T-helper 1 cell treated with Interleukin-12 subunit alpha and Interleukin-12 subunit beta and Interleukin-4 antibody, amounts not matched to agents 30 μg/mL and 1 μg/mL, for 36 hours (primary cell): ENCODE measurements around the gene C16orf82.
"Not testable (repeated sequence)": the region's sequence is repeated elsewhere in the genome, so short reads cannot be mapped to it uniquely, and the experiment has no call there.

ENCODE experiments used
- H3K27ac Mint-ChIP-seq: one replicate; pipeline ENCODE4 v1.8.0; 2021; ENCODE audit warnings: mild to moderate bottlenecking, mixed read lengths
- H3K27me3 Mint-ChIP-seq: one replicate; pipeline ENCODE4 v1.8.0; 2021; ENCODE audit warnings: low read depth, mixed read lengths
- H3K36me3 Mint-ChIP-seq: one replicate; pipeline ENCODE4 v1.8.0; 2021; ENCODE audit warnings: low read depth, mixed read lengths
- H3K4me1 Mint-ChIP-seq: one replicate; pipeline ENCODE4 v1.8.0; 2021; ENCODE audit warnings: low read depth, mixed read lengths
- H3K4me3 Mint-ChIP-seq: one replicate; pipeline ENCODE4 v1.8.0; 2021; ENCODE audit warnings: mild to moderate bottlenecking, moderate library complexity, mixed read lengths
- H3K9me3 Mint-ChIP-seq: one replicate; pipeline ENCODE4 v1.8.0; 2021; ENCODE audit warnings: mixed read lengths

C16orf82 gene

DNA sequence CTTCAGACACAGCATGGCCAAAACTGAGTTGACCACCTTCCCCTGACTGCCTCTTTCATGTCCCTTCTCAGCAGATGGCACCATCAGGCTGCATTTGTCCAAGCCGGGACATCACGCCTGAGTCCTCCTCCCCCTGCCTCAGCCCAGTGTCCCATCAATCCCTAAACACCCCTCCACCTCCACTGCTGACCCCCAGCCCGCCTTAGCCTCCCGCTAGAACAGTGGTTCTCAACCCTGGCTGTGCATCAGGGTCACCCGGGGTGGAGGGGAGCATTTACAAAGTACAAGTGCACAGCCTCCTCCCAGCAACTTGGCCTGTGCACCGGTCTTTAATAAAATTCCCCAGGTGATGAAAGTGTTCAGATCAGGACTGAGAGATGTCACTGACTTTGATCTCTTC, 4.0 kb downstream of the C16orf82 start:
- Mint-ChIP-seq H3K27ac (no peak overlapping the region), H3K9me3 (no peaks in the 10 kb centered on the region)

DNA sequence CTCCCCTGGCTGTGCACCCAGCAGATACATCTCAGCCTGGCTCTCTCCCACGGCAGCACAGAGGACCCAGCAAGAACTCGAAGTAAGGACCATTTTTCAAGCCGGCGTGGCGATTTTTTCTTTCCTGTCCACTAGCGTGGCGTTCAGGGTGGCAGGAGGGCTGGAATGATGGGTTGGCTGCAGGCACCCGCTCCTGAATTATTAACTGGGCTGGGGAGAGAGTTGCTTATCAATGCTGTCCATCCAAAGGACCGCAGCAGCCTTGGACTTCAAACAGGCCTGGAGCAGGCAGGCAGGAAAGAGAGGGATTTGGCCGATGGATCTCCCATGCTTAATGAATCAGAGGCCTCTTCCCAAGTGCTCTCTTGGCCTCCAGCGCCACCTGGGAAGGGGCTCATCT, 7.0 kb downstream of the C16orf82 start:
- H3K4me1 Mint-ChIP-seq: no peaks in the 10 kb centered on the region

More for the DNA sequence above, 4.0 kb downstream of the C16orf82 start:
- no peaks in the 10 kb centered on the region for H3K36me3 Mint-ChIP-seq
- peaks cover 3% of the 10 kb centered on the region for H3K27me3 Mint-ChIP-seq
- no peak overlapping the region for H3K4me3 Mint-ChIP-seq
- no peaks in the 10 kb centered on the region for H3K4me1 Mint-ChIP-seq

GRCh38 chr16:27080895-27081294, 14.2 kb downstream of the C16orf82 start:
- H3K27ac Mint-ChIP-seq: no peak overlapping the region
- no peak overlapping the region for H3K4me3 Mint-ChIP-seq
- no peaks in the 10 kb centered on the region for H3K4me1 Mint-ChIP-seq
- no peaks in the 10 kb centered on the region for H3K36me3 Mint-ChIP-seq
- no peaks in the 10 kb centered on the region for H3K9me3 Mint-ChIP-seq
- H3K27me3 Mint-ChIP-seq: no peaks in the 10 kb centered on the region

More for the DNA sequence above, 7.0 kb downstream of the C16orf82 start:
- Mint-ChIP-seq H3K9me3 (no peaks in the 10 kb centered on the region), H3K36me3 (no peaks in the 10 kb centered on the region), H3K27ac (no peak overlapping the region), H3K4me3 (no peak overlapping the region), H3K27me3 (no peaks in the 10 kb centered on the region)

GRCh38 chr16:27083861-27084261, 17.1 kb downstream of the C16orf82 start:
- Mint-ChIP-seq H3K36me3 (no peaks in the 10 kb centered on the region), H3K27me3 (no peaks in the 10 kb centered on the region), H3K9me3 (no peaks in the 10 kb centered on the region), H3K27ac (no peak overlapping the region), H3K4me1 (no peaks in the 10 kb centered on the region), H3K4me3 (no peak overlapping the region)

DNA sequence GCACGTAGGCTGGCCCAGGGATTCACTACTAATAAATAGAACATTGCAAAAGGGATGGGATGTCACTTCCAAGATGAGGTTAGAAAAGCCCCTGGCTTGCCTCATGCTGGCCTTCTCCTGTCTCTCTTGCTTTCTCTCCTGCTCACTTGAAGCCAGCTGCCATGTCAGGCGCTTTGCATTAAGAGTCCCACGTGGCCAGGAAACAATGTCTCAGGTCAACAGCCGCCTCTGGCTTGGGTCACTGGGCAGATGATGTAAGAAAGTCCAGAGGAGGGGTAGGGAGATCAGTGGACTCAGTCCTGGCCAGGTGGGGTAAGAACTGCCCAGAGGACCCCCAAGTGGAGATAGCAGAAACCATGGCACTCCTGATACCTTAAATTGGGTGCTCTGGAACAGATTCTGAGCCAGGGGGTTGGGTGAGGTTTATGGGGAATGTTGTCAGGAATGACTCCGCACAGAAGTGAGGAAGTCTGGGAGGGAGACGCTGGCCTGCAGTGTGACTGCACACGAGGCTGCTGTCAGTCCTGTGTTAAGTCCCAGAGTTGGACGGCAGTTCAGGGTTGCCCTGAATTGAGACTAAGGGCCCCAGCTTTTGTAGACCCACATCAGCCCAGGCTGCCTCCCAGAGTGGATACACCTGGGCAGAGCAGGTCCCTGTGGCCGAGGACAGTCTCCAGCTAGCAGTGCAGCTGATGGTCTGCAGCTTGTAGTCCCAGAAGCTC, 17.7 kb downstream of the C16orf82 start:
- Mint-ChIP-seq H3K4me1 (no peaks in the 10 kb centered on the region), H3K27ac (no peak overlapping the region), H3K27me3 (peaks cover 3% of the 10 kb centered on the region), H3K4me3 (no peak overlapping the region), H3K36me3 (no peaks in the 10 kb centered on the region), H3K9me3 (no peaks in the 10 kb centered on the region)

GRCh38 chr16:27085182-27085581, 18.5 kb downstream of the C16orf82 start:
- peaks cover 3% of the 10 kb centered on the region for H3K27me3 Mint-ChIP-seq
- H3K4me3 Mint-ChIP-seq: no peak overlapping the region
- H3K4me1 Mint-ChIP-seq: no peaks in the 10 kb centered on the region
- H3K36me3 Mint-ChIP-seq: no peaks in the 10 kb centered on the region
- no peaks in the 10 kb centered on the region for H3K9me3 Mint-ChIP-seq
- H3K27ac Mint-ChIP-seq: no peak overlapping the region

DNA sequence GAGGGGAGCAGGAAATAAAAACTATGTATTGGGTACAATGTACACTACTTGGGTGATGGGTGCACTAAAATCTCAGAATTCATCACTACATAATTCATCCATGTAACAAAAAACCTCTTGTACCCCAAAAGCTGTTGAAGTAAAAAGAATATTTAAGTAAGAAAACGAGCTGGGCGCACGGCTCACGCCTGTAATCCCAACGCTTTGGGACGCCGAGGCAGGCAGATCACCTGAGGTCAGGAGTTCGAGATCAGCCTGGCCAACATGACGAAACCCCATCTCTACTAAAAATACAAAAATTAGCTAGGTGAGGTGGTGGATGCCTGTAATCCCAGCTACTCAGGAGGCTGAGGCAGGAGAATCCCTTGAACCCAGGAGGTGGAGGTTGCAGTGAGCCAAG, 19.3 kb downstream of the C16orf82 start:
- H3K4me1 Mint-ChIP-seq, H3K36me3 Mint-ChIP-seq, H3K4me3 Mint-ChIP-seq, H3K27ac Mint-ChIP-seq, H3K9me3 Mint-ChIP-seq, H3K27me3 Mint-ChIP-seq: not testable (repeated sequence)

- H3K27me3 Mint-ChIP-seq: peaks cover 25% of the 10 kb centered on the region
- no peak overlapping the region for H3K4me3 Mint-ChIP-seq
- no peaks in the 10 kb centered on the region for H3K4me1 Mint-ChIP-seq
- no peaks in the 10 kb centered on the region for H3K36me3 Mint-ChIP-seq
- no peak overlapping the region for H3K27ac Mint-ChIP-seq
- no peaks in the 10 kb centered on the region for H3K9me3 Mint-ChIP-seq
Measured at GRCh38 chr16:27088216-27088615, 21.5 kb downstream of the C16orf82 start.

- no peaks in the 10 kb centered on the region for H3K36me3 Mint-ChIP-seq
- no peak overlapping the region for H3K27ac Mint-ChIP-seq
- H3K4me1 Mint-ChIP-seq: no peaks in the 10 kb centered on the region
- no peaks in the 10 kb centered on the region for H3K9me3 Mint-ChIP-seq
- no peak overlapping the region for H3K4me3 Mint-ChIP-seq
- peaks cover 38% of the 10 kb centered on the region for H3K27me3 Mint-ChIP-seq
Measured at GRCh38 chr16:27096375-27096774, 29.6 kb downstream of the C16orf82 start.

DNA sequence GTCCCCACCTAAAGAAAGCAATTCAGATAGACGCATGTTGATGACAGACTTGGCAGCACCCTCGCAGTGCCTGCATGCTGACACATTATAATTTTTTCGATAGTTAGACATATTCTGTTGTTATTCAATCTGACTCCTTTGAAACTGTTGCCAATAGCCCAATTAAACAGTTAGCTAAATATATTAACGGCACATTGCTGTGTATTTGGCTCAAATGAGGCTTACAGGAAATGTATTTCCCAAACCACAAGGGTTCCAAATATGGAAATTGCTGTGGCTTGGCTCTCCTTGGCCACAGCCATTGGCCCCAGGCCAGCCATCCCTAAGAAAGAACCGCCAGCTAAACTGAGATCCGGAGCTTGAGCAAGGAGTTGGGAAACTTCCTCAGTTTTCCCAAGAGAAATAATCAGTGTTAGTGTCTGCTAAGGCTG, 31.1 kb downstream of the C16orf82 start:
- no peak overlapping the region for H3K27ac Mint-ChIP-seq
- no peaks in the 10 kb centered on the region for H3K36me3 Mint-ChIP-seq
- H3K27me3 Mint-ChIP-seq: peaks cover 29% of the 10 kb centered on the region
- H3K4me3 Mint-ChIP-seq: no peak overlapping the region
- H3K9me3 Mint-ChIP-seq: no peaks in the 10 kb centered on the region
- no peaks in the 10 kb centered on the region for H3K4me1 Mint-ChIP-seq

GRCh38 chr16:27098366-27099049, 31.8 kb downstream of the C16orf82 start:
- no peaks in the 10 kb centered on the region for H3K36me3 Mint-ChIP-seq
- no peak overlapping the region for H3K4me3 Mint-ChIP-seq
- peaks cover 23% of the 10 kb centered on the region for H3K27me3 Mint-ChIP-seq
- no peak overlapping the region for H3K27ac Mint-ChIP-seq
- no peaks in the 10 kb centered on the region for H3K9me3 Mint-ChIP-seq
- no peaks in the 10 kb centered on the region for H3K4me1 Mint-ChIP-seq

GRCh38 chr16:27102701-27103575, 36.2 kb downstream of the C16orf82 start:
- Mint-ChIP-seq H3K4me3 (no peak overlapping the region), H3K9me3 (no peaks in the 10 kb centered on the region), H3K36me3 (no peaks in the 10 kb centered on the region), H3K4me1 (peaks cover 4% of the 10 kb centered on the region), H3K27me3 (peaks cover under 1% of the 10 kb centered on the region), H3K27ac (no peak overlapping the region)

DNA sequence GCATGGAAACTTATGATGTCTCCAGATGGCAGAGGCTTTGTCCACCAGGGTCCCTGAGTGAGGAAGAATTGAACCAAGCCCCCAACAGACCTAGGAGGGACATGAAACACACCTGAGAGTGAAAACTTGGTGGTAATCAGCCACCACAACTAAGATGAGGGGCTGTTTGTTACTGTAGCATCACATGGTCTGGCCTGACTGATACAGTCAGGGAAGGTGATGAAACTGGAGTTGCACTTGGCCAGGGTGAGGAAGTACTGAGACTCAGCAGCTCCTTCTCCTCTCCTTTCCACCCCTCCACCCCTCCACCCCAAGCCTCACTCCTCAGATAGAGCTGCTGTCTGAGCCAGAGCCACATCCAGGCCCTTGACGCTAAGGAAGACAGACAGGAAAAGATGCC, 37.2 kb downstream of the C16orf82 start:
- Mint-ChIP-seq H3K4me3 (no peak overlapping the region), H3K27me3 (no peaks in the 10 kb centered on the region), H3K36me3 (no peaks in the 10 kb centered on the region), H3K4me1 (peaks cover 5% of the 10 kb centered on the region), H3K9me3 (no peaks in the 10 kb centered on the region), H3K27ac (no peak overlapping the region)

GRCh38 chr16:27106305-27106704, 39.6 kb downstream of the C16orf82 start:
- Mint-ChIP-seq H3K27ac (no peak overlapping the region), H3K9me3 (no peaks in the 10 kb centered on the region), H3K4me1 (peaks cover 5% of the 10 kb centered on the region), H3K4me3 (no peak overlapping the region), H3K27me3 (peaks cover 4% of the 10 kb centered on the region), H3K36me3 (no peaks in the 10 kb centered on the region)
